ENCODE results near the gene HOXA9.

Gene HOXA9

DNA sequence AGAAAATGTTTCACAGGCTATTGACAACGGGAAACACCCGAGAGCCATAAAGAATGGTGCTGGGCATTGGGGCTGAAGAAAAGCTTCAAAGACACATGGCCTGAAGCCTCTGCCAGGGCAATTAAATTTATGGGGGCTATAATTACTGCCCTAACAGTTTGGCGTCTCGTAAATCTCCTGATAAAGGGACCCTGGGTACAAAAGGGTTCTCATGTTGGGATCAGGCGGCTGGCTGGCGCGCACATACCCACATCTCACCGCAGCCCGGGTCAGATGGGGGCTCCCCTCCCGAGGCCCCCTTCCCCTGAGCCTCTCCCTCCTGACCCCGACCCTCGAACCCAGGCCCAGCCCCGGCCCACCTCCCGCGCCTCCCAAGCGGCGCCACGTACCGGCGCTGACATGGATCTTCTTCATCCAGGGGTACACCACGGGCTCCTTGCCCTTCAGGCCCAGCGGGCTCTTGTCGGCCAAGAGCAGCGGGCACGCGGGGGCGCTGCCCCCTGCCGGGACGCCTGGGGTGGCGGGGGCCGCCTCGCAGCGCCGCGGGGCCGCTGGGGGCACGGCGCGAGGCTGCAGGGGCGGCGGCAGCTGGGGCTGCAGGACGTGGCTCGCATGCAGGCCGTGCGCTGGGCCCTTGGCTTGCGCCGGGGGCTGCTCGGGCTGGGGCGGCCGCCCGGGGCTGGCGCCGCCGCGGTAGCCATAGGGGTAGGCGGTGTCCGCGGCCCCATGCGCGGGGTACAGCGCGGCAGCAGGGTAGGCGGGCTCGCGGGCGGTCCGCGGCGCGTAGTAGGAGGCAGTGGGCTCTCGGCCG, 35.4 kb downstream of the HOXA9 start:
- DNase-seq (ENCODE audit: low read depth in 2 of 3, low spot score in 2 of 3), result no peak

GRCh38 chr7:27128776-27129728, 36.3 kb downstream of the HOXA9 start:
- DNase-seq (ENCODE audit: low read depth in 2 of 3, low spot score in 2 of 3), result no peak

GRCh38 chr7:27128034-27128433, 37.3 kb downstream of the HOXA9 start:
- DNase-seq (ENCODE audit: low read depth in 2 of 3, low spot score in 2 of 3), result no peak

- no peak for DNase-seq (ENCODE audit: low read depth in 2 of 3, low spot score in 2 of 3)
Measured at GRCh38 chr7:27126596-27127327, 38.6 kb downstream of the HOXA9 start.

GRCh38 chr7:27125986-27126394, 39.3 kb downstream of the HOXA9 start:
- no peak for DNase-seq (ENCODE audit: low read depth in 2 of 3, low spot score in 2 of 3)

DNA sequence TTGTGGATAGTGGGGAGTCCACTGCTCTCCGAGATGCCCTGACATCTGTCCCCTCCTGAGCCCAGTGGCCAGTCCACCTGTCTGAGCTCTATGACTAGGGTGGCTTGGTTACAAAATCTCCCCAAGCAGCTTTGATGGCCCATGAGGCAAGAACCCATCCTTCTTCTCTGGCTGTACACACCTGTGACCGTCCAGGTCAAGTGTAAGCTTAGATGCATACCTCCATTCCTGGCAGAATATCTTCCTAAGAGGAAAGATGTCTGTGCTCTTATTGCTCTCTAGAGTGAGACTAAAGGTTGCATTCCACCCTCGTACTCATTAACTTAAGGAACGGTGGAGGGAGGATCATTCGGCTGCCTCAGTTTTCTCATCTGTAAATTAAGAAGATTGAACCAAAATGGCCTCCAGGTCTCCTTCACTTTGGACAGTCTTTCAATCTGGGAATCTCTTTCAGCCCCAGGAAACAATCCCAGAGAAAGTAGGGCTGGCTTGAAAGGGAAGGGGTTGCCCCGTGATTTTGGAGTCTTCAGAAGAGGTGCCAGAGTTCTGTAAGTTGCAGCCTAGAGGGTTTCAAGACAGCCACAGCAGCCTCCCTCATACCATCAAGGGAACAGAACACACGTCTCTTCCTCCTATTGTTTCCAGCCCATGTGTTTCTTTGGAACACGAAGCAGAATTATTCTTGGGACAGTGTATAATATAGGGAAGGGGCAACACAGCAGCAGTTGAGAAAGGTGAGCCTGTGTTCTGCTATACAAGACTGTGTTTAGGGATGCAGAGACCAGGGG, 40.2 kb downstream of the HOXA9 start:
- no peak for DNase-seq (ENCODE audit: low read depth in 2 of 3, low spot score in 2 of 3)

GRCh38 chr7:27124096-27124901, 41.0 kb downstream of the HOXA9 start:
- DNase-seq (ENCODE audit: low read depth in 2 of 3, low spot score in 2 of 3), result no peak

- no peak for DNase-seq (ENCODE audit: low read depth in 2 of 3, low spot score in 2 of 3)
Measured at GRCh38 chr7:27123477-27124053, 41.8 kb downstream of the HOXA9 start.

DNA sequence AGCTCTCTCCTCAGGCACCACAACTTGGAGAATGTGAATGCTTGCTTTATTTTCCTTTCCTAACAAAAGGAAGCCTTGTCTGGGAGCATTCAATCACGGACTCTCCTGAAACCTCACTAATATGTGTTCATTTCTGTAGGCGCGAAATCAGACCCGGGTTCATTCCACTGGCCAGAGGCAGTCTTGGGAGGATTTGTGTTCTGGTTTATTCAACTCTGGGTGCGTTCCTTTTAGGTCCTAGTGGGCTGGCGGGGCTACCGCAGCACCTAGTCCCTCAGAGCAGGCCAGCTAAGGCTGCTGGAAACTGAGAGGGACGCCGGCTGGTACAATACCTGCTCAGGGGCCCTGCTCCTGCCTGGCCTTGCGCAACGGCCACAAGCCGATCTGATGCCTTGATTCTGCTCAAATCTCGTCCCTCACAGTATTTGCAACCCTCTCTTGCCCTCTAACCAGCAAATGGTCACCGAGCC, 42.3 kb downstream of the HOXA9 start:
- no peak for DNase-seq (ENCODE audit: low read depth in 2 of 3, low spot score in 2 of 3)

DNA sequence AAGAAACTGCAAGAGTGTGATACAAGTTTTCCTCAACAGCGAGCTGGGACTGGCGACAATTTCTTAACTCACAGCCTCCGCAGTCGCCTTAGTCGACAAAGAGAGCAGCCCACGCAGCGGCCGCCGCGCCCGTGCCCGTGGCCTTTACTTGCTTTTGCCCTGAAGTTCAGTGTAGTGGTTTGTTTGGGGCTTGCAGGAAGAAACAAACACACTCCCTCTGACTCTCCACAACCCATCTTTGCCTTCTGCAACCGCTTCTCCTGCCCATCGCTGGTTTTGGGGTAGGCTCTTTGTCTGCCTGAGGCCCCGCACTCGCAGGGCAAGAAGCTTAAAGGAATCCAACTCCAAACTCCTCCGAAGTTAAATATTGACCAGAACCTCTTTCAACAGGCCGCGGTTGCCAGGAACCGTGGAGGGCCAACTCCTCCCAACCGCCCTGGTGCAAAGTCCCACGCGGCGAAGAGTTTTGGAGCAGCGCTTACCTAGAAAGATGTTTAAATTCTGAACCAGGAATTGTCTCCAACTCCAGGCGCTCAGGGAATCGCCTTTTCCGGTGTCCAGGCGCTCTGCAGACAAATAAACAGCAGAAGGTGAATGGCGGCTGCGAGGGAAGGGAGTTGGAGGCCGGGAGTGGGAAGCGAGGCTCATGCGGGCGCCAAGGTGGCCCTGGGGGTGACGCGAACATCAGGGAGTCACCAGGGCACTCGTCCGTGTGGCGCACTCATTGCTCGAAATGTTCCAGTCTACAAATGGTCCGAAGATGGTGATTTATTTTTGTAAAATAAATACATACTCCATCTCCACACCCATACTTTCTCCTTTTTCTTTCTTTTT, 43.0 kb downstream of the HOXA9 start:
- no peak for DNase-seq (ENCODE audit: low read depth in 2 of 3, low spot score in 2 of 3)

GRCh38 chr7:27121684-27122076, 43.7 kb downstream of the HOXA9 start:
- DNase-seq (ENCODE audit: low read depth in 2 of 3, low spot score in 2 of 3), result no peak

DNA sequence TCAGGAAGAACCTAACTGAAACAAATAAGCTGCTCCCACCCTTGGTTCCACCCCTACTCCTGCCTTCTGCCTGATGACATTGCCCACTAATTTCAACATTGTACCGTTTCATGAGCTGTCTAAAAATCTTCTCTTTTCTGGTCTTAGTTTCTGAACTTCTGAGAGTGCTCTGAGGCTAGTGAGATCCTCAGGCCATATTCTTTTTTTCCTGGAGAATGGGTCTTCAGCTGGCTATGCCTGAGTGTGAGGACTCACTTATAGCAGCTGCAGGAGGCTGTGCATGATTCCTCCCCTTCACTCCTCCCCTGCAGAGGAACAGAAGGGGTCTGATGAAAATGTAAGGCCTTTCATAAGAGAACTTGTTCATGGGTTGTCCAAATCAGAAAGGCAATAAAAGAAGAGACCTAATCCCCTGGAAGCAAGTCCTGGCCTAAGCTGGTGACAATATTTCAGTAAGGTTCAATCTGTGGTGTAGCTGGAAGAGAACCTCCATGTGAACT, 45.9 kb downstream of the HOXA9 start:
- no peak for DNase-seq (ENCODE audit: low read depth in 2 of 3, low spot score in 2 of 3)

- DNase-seq (ENCODE audit: low read depth in 2 of 3, low spot score in 2 of 3), result no peak
Measured at GRCh38 chr7:27118580-27118979, 46.8 kb downstream of the HOXA9 start.

- DNase-seq (ENCODE audit: low read depth in 2 of 3, low spot score in 2 of 3), result no peak
Measured at GRCh38 chr7:27117887-27118491, 47.3 kb downstream of the HOXA9 start.

- no peak for DNase-seq (ENCODE audit: low read depth in 2 of 3, low spot score in 2 of 3)
Measured at GRCh38 chr7:27116962-27117886, 48.1 kb downstream of the HOXA9 start.

- no peak for DNase-seq (ENCODE audit: low read depth in 2 of 3, low spot score in 2 of 3)
Measured at GRCh38 chr7:27116031-27116961, 49.0 kb downstream of the HOXA9 start.

Data from activated CD8-positive, alpha-beta memory T cell treated with anti-CD3 and anti-CD28 coated beads for 48 hours (primary cell).